ENCODE data around the gene DPRX.

The DPRX gene

GRCh38 chr19:53634768-53635167 is 3.0 kb downstream of the DPRX start:
- no peak overlapping the region for H3K4me2 ChIP-seq (ENCODE audit: low read length)
- no peaks in the 10 kb centered on the region for H4K20me1 ChIP-seq (ENCODE audit: insufficient read depth, low read length)
- peaks cover 10% of the 10 kb centered on the region; the same call in 1 of the 2 replicates for H3K9me3 ChIP-seq (ENCODE audit: insufficient read depth, low read length)
- no peak overlapping the region for H3K27ac ChIP-seq (ENCODE audit: low read length)
- no peak overlapping the region for H3K9ac ChIP-seq (ENCODE audit: low read length)
- H3K4me1 ChIP-seq (ENCODE audit: low read length) = no peaks in the 10 kb centered on the region
- no peaks in the 10 kb centered on the region for H3K79me2 ChIP-seq (ENCODE audit: low read length)
- no peaks in the 10 kb centered on the region for H3K36me3 ChIP-seq (replicated peaks; ENCODE audit: low read depth, low read length)
- H3K27me3 ChIP-seq (ENCODE audit: low read depth, low read length) = no peaks in the 10 kb centered on the region
- TF ChIP-seq EZH2phosphoT487 (IDR thresholded peaks at IDR 0.05; ENCODE audit: low read depth) = no peak
- no peak for TF ChIP-seq CTCF (IDR thresholded peaks at IDR 0.05; ENCODE audit: low read depth, low read length)
- H3K4me3 ChIP-seq (ENCODE audit: low read length) = no peak overlapping the region
- H2AFZ ChIP-seq (ENCODE audit: low read depth, low read length) = no peak overlapping the region

- Histone ChIP-seq H3K79me2 (ENCODE audit: low read length) (no peaks in the 10 kb centered on the region), H3K36me3 (replicated peaks; ENCODE audit: low read depth, low read length) (no peaks in the 10 kb centered on the region), H2AFZ (ENCODE audit: low read depth, low read length) (no peak overlapping the region), H3K27ac (ENCODE audit: low read length) (no peak overlapping the region), H3K9me3 (ENCODE audit: insufficient read depth, low read length) (peaks cover 10% of the 10 kb centered on the region; the same call in 1 of the 2 replicates), H3K27me3 (ENCODE audit: low read depth, low read length) (no peaks in the 10 kb centered on the region), H4K20me1 (ENCODE audit: insufficient read depth, low read length) (no peaks in the 10 kb centered on the region), H3K9ac (ENCODE audit: low read length) (no peak overlapping the region), H3K4me2 (ENCODE audit: low read length) (no peak overlapping the region), H3K4me3 (ENCODE audit: low read length) (no peak overlapping the region), H3K4me1 (ENCODE audit: low read length) (no peaks in the 10 kb centered on the region)
- TF ChIP-seq EZH2phosphoT487 (IDR thresholded peaks at IDR 0.05; ENCODE audit: low read depth) = no peak
- TF ChIP-seq CTCF (IDR thresholded peaks at IDR 0.05; ENCODE audit: low read depth, low read length) = no peak
Measured at GRCh38 chr19:53639471-53639870, 7.7 kb downstream of the DPRX start.

GRCh38 chr19:53642381-53643099 is 10.7 kb downstream of the DPRX start:
- Histone ChIP-seq H2AFZ (ENCODE audit: low read depth, low read length) (no peak overlapping the region), H3K4me1 (ENCODE audit: low read length) (no peaks in the 10 kb centered on the region), H3K36me3 (replicated peaks; ENCODE audit: low read depth, low read length) (no peaks in the 10 kb centered on the region), H3K79me2 (ENCODE audit: low read length) (no peaks in the 10 kb centered on the region), H3K27ac (ENCODE audit: low read length) (no peak overlapping the region), H3K9ac (ENCODE audit: low read length) (no peak overlapping the region), H3K4me3 (ENCODE audit: low read length) (no peak overlapping the region), H3K27me3 (ENCODE audit: low read depth, low read length) (no peaks in the 10 kb centered on the region), H4K20me1 (ENCODE audit: insufficient read depth, low read length) (no peaks in the 10 kb centered on the region), H3K4me2 (ENCODE audit: low read length) (no peak overlapping the region), H3K9me3 (ENCODE audit: insufficient read depth, low read length) (no peaks in the 10 kb centered on the region)
- TF ChIP-seq CTCF (IDR thresholded peaks at IDR 0.05; ENCODE audit: low read depth, low read length) = no peak
- TF ChIP-seq EZH2phosphoT487 (IDR thresholded peaks at IDR 0.05; ENCODE audit: low read depth) = no peak

- no peak overlapping the region for H2AFZ ChIP-seq (ENCODE audit: low read depth, low read length)
- H3K4me3 ChIP-seq (ENCODE audit: low read length) = no peak overlapping the region
- H3K79me2 ChIP-seq (ENCODE audit: low read length) = no peaks in the 10 kb centered on the region
- no peaks in the 10 kb centered on the region for H3K9me3 ChIP-seq (ENCODE audit: insufficient read depth, low read length)
- no peak overlapping the region for H3K4me2 ChIP-seq (ENCODE audit: low read length)
- H3K27me3 ChIP-seq (ENCODE audit: low read depth, low read length) = no peaks in the 10 kb centered on the region
- TF ChIP-seq EZH2phosphoT487 (IDR thresholded peaks at IDR 0.05; ENCODE audit: low read depth) (no peak), CTCF (IDR thresholded peaks at IDR 0.05; ENCODE audit: low read depth, low read length) (no peak)
- H3K27ac ChIP-seq (ENCODE audit: low read length) = no peak overlapping the region
- no peak overlapping the region for H3K9ac ChIP-seq (ENCODE audit: low read length)
- no peaks in the 10 kb centered on the region for H3K36me3 ChIP-seq (replicated peaks; ENCODE audit: low read depth, low read length)
- H4K20me1 ChIP-seq (ENCODE audit: insufficient read depth, low read length) = no peaks in the 10 kb centered on the region
- no peaks in the 10 kb centered on the region for H3K4me1 ChIP-seq (ENCODE audit: low read length)
Measured at GRCh38 chr19:53644061-53644816, 12.4 kb downstream of the DPRX start.
